HG03139 (cell line): ENCODE results near the gene IGSF9.
"Not testable (repeated sequence)": the region's sequence is repeated elsewhere in the genome, so short reads cannot be mapped to it uniquely, and the experiment has no call there.

ENCODE experiments used
- ATAC-seq: cut with Tn5 transposase; IDR thresholded peaks from one replicate; pipeline ENCODE4 v1.9.1; 2021; ENCODE audit not compliant: unreplicated experiment

IGSF9 gene

DNA sequence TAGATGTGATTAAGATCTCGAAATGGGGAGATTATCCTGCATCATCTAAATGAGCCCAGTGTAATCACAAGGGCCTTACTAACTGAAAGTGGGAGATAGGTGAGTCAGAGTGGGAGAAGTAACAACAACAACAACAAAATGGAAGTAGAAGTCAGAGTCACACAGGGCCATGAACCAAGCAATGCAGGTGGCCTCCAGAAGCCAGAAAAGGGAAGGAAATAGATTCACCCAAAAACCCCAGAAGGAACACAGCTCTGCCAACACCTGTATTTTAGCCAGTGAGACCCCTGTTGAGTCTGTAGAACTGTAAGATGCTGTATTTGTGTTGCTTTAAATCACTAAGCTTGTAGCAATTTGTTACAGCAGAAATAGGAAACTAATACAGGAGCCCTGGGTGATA lies 24.2 kb downstream of the IGSF9 start:
- peak; percentile 22 for ATAC-seq

DNA sequence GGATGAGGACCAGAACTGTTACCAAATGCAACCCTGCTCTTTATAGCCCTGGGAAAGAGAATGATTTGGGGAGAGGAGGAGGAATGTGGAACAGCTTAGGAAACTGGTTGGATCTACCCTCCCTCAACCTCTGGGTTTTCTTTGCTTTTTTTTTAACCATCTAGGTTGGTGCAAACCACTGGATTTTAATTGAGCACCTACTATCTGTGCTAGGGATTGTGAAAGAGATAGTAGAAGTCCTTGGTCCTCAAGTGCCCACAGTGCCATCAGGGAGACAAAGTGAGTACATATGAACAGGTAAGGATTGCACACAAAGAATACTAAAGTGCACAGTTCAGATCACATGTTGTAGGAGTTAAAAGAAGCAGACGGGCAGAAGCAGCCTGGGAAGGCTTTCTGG lies 24.8 kb downstream of the IGSF9 start:
- no peak for ATAC-seq

DNA sequence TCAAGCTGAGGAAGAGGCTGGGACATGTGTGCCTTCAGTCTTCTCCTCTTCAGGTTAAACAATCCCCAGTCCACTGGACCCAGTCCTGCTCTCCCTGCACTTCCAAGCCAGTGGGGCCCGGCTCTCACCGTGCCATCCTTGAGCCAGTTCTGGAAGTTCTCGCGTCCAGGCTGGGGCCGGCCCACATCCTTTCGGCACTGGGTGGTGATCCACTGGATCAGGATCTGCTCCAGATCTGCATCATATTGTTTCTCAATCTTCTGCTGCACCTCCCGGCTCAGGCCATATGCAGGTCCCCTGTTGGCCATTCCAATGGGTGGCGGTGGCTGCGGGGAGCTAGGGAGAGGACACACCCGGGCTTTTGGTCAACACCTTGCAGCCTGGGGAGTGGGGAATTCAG lies 25.2 kb downstream of the IGSF9 start:
- ATAC-seq: no peak

DNA sequence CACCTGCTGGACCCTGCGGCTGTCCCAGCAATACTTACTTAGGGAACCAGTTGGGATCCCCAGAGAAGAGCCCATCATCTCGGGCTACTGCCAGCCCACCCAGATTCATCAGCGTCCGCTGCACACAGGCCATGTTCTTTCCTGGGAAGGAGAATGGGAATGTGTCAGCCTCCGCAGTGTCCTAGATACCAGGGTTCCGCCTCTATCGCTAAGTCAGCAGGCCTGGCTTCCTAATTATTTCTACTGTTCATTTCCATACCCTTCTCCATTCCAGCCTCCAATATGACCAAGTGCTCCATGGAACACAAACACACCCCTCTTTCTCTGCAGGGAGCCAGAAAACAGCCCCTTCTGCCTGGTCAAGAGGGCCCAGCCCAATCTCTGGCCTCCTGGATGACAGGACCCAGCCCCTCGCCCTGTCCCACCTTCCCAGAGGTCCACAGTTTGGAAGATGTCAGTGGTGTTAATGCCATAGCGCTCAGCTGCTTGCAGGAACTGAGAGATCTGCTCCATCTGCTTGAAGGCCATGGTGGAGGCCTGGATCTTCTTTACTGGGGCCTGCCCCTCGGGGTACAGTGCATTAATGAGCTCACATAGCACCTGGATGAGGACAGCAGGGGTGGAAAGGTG lies 26.1 kb downstream of the IGSF9 start:
- ATAC-seq: no peak

DNA sequence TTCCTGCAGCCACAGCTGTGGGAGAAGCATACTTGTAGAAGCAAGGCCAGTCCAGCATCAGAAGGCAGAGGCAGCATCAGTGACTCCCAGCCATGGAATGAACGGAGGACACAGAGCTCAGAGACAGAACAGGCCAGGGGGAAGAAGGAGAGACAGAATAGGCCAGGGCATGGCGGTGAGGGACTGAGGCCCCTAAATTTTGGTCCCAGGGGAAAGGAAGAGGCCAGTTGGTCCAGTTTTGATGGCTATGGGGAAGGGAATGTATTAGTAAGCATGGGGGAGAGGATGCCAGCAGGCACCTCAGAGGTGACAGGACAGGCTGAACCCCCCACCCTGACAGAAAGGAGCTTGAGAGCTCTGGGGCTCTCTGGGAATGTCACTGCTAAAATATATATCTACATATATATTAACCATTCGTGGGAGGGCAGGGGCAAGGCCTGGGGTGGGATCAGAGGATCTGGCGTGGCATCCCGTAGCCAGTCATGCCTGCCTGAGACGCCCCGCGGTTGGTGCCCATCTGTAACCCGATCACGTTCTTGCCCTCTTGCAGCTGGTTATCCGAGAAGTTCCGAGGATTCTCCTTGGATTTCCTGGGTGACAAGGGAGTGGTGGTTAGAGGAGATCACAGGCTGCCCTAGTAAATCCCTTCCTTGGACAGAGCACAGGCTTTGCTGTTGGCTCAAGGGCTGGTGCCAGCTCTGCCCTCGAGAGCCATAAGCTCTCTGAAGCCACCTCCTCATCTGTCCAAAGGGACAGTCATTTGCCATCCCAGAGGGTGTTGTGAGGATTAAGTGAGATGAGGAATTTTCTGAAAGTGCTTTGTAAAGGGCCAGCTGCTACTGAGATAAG lies 26.8 kb downstream of the IGSF9 start:
- no peak for ATAC-seq

DNA sequence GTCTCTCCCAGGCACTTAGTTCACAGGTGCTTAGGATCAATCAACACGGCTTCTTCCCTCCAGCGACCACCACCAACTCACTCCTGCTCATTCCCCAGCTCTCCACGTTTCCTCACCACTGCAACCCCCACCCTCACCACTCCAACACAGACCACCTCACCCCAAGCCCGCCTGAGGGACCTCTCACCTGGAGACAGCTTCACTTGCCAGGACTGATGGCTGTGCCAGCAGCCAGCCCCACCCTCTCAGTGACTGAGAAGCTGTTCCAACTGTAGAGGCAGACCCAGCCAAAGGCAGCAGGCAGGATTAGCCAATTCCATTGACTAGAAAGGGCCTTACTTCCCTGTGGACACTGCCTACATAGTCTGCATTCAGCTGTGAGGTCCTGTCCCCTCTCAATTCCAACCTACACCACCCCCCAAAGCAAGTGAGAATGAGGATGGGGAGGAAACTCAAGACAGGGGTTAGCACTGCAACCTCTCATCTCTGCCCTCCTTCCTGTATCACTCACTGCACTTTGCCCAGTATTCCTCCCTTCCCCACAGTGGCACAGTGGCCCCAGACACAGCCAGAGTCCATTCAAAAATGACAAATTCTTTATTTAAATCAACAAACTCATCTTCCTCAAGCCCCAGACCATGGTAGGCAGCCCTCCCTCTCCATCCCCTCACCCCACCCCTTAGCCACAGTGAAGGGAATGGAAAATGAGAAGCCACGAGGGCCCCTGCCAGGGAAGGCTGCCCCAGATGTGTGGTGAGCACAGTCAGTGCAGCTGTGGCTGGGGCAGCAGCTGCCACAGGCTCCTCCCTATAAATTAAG lies 27.7 kb downstream of the IGSF9 start:
- ATAC-seq: no peak

DNA sequence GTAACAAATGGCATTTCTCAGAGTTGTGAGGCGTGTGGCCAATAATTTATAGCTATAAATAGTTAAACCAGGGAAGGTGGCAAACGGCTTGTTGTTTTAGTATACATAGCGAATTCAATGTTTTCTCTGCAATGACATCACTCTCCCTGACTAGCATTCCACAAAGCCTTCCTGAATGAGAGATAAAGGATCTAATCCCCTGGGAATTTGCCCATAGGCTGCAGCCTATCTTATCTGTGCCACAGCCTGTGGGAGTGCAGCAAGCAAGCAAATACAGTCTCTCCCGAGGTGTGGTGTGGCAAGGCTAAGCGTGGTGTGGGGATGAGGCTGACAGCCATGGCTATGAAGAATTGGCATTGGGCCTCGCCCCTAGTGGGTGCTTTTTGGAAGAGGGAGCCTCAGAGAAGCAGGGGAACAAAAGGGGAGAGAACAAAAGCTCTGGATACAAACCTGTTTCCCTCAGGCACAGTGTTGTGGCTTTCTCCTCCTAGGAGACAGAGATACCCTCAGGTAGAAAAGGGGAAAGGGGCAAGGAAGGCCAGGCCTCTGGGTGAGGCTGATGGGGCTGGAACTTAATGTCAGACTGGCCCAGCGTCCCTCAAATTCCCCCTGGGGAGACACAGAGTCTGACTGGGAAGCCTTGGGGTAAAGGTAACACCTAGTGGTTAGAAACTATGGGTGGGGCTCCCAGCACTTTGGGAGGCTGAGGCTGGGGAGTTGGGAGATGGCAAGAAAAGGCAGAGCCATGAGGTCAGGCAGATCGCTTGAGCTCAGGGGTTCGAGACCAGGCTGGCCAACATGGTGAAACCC lies 29.0 kb downstream of the IGSF9 start:
- no peak for ATAC-seq

DNA sequence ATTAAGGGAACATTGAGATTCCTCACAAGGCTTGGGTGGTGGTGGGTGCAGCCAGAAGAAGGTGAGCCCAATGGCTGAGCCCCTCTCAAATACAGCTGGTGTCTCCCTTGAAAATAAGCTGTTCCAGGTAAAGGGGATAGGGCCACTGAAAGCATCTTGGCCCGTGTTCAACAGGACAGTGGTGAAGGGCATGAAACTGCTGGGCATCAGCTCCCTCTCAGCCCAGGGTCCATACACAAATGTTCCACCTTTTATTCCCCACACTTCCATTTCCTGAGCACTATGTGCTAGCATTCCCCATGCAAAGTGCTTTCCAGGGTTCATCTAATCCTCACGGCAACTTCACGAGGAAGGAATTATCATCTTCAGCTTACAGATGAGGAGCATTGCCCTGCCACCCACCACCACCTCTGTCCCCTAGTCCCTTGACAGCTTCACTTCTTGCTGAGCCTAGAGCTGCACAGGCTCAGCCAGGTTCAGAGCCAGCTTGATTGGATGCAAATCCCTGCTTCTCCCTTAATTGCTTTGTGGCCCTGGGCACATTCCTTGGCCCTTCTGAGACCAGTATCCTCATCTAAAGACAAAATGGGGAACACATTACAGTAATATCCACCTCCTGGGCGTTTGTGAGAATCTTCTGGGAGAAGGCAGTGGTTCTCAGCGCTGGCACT lies 29.7 kb downstream of the IGSF9 start:
- ATAC-seq: no peak

DNA sequence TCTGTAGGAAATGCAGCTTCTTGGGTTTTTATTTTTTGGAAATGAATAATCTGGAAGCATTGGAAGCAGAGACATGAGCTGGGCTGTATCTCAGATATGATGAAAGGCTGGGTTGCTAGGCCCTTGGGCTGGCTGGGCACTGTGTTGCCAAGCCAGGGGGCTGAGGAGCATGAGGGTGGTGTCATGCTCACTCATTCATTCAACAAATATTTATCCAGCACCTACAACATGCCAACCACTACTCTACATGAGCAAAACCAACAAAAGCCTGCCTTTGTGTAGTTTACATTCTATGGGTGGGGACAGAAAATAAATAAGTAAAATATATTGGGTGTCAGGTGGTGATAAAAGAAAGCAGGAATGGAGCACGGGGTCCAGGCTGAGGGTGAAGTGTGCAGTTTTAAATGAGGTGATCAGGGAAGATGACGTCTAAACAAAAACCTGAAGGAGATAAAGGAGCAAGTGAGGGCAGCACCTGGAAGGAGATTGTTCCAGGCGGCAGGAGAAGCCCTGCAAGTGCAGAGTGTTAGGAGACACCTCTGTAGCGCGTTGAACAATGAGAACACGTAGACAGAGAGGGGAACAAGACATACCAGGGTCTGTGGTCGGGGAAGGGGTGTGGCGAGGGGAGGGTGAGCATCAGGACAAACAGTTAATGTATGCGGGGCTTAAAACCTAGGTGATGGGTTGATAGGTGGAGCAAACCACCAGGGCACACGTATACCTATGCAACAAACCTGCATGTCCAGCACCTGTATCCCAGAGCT lies 31.0 kb downstream of the IGSF9 start:
- ATAC-seq: no peak

DNA sequence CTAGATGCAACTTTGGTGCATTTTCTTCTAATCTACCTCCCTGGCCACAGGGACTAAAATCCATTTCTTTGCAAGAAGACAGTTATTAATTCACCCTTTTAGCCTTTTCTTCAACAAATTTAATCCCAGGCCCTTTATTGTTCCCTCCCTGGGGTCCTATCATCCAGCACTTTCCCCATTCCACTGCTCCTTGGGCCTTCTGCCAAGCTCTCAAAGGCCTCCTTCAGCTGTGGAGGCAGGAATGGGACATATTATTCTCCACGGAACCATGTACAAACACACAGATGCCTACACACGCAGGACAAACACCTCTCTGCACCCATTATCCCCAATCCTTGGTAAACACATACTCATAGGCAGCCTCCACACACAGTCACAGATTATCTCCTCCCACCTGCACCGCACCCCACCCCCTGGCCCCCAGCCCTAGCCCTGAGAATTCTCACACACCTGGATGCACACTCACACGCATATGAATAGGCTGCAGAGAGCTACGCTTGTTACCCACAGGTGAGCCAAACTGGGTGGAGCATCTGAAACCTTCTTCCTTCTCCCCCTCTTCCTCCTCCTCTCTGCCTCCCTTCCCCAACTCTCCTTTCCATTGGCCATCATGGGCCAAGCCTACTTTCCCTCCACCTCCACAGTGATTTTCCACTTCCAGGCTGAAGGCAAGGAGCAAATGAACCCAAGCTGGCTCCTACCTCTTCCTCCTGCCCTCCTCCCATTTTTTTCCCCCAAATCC lies 31.8 kb downstream of the IGSF9 start:
- ATAC-seq: no peak

DNA sequence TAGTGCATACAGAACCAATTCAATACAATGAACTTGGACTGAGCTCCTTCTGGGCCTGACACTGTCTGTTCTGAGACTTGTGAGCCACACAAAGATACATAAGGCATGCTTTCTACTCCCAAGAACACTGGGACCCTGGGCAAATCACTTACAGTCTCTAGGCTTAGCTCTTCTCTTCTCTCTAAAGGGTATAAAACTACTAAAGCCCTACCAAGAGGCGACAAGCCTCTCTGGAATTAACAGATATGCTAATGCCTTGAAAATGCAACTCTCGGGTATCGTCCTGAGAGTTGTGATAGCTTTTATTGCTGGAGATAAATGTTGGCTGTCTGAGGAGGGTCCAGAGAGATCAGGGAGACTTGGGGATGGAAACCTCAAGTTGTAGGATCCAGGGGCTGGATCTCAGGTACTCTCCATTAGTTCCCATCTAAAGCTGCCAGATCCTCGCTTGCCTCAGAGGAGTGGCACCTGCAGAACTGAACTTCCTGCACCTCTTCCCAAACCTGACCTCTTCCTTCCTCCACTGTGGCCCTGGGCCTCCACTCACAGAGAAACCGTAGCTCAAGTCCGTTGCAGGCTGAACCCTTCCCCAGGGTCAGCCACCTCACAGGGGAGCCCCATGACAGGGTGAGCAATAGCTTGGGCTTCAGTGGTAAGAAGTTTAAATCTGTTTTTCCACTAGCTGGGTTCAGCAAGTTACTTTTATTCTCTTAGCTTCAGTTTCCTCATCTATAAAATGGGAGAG lies 33.9 kb downstream of the IGSF9 start:
- no peak for ATAC-seq

DNA sequence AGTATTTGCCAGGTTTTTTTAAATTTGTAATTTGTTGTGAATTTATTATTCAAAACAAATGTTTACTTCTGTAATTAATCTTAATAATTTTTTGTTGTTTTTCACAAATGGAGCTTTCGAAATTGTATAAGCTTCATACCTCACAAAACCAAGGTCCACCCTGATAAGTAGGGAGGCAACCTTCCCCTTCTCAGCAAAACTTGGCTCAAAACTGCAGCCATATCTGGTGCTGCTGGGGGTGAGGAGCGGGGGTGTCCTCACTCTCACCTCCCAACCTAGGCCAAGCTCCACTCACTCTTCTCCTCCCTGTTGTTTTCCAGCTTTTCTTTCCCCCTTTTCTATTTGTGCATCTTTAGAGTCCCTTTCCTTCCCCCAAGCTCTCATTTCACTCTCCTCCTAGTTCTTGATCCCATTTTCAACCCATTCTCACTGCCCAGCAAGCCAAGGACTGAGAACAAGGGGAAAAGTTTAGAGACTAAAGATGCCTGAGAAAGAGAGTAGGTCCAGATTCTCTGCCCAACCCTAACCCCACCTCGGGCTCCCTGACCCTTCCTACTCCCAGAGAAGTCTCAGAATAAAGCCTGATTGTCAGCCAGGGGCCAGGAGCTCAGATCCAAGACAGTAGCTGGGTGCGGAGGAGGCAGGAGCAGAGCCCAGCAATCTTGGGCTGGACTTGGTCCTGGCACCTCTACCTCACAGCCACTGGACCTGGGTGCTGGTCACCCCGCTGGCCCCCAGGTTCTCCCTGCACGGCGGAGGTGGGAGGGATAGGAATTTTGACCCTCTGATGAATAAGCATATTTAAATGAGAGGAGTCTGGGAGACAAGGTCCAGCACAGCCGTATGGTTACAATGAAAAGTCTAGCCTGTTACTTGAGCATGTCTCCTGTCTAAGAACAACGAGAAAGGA lies 37.1 kb downstream of the IGSF9 start:
- no peak for ATAC-seq

DNA sequence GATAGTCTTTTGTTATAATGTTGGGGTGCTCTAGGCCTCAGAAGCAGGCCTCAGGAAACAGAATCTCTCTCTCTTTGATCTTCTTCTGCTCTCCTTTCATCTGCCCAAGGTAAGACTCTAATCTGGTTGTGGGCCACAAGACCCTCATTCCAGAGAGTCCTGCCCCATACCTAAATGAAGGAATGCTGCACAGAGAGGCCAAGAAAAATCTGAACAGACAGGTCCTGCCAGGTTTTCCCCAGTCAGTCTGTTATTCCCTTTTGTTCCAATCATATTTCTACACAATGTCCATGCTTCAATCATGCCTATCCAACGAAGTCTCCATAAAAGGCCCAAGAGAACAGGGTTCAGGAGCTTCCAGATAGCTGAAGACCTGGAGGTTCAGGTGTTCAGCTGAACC lies 38.5 kb downstream of the IGSF9 start:
- no peak for ATAC-seq

DNA sequence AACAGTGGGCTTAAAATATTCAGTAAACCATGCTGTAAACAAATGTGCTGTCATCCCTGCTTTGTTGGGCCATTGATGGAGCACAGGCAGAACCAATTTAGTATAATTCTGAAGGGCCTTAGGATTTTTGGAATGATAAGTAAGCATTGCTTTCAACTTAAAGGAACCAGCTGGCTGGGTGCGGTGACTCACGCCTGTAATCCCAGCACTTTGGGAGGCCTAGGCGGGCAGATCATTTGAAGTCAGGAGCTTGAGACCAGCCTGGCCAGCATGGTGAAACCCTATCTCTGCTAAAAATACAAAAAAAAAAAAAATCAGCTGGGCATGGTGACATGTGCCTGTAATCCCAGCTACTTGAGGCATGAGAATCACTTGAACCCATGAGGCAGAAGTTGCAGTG lies 41.4 kb downstream of the IGSF9 start:
- not testable (repeated sequence) for ATAC-seq

DNA sequence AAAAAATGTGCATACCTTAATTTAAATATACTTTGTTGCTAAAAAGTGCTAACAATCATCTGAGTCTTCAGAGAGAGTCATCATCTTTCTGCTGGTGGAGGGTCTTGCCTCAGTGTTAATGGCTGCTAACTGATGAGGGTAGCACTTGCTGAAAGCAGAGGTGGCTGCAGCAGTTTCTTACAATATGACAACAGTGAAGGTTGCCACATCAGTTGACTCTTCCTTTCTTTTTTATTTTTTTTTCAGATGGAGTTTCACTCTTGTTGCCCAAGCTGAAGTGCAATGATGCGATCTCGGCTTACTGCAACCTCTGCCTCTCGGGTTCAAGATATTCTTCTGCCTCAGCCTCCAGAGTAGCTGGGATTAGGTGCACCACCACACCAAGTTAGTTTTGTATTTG lies 42.9 kb downstream of the IGSF9 start:
- ATAC-seq: no peak

DNA sequence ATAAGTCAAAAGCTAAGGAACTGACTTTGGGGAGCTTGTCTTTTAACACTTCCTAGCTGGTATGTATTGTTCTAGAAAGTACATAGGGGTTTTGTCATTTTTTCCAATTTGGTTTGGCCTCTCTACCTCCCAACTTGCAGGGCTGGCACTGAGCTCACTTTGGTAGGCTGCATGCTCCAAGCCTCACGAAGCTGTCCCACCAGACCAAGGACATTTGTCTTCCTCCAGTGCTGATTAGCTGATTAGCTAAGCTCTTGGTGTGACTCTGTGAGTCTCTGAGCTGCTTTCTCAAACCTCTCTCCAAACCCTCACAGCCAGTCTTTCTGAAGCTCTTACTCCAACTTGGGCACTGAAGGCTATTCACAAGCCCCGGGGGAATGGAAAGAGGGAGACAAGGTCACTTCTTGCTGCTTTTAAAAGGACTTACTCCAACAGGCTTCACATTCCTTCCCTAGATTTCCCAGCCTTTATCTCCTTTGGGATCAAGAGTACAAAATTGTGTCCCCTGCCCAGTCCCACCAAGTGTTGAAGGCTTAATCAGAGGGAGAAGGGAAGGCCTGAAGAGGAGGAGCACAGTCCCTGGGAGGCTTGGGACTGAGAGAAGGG lies 44.6 kb downstream of the IGSF9 start:
- ATAC-seq: no peak
